ENCODE measurements around the gene AKNA. TPM values are rescaled to one million over a fixed set of nuclear protein-coding genes. Genes with fewer than 3 reads are reported as not detected.

The AKNA gene
- total RNA-seq, 1 donor from 2014 or later = 16.0 TPM

DNA sequence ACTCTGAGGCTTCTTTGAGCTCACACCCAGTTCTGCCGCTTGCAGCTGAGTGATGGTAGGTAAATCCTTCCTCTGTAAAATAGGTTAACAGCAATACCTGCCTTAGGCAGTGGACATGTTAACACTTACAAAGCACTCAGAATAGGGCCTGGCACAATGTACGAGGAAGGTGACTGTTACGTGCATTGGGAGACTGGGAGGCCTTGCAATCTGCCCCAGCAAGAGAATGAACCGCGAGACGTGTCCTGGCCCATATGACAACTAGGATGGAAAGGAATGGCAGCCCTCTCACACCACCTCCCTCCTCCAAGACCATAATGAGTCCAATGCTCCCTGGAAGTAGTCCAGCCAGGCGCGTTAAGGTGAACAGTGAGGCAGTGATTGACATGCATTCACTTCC is 23.1 kb upstream of the AKNA start:
- H3K4me3 Mint-ChIP-seq (ENCODE audit: unreplicated experiment) = no peak overlapping the region
- H3K4me2 ChIP-seq (ENCODE audit: low read length) = no peak overlapping the region
- DNase-seq (ENCODE audit: low read depth) (no peak), FAIRE-seq (no peak)
- no peaks in the 10 kb centered on the region for H3K36me3 ChIP-seq (ENCODE audit: insufficient read depth, low read length)
- H3K4me1 ChIP-seq (ENCODE audit: insufficient read depth, low read length) = peaks cover 10% of the 10 kb centered on the region
- H3K9me3 ChIP-seq (ENCODE audit: insufficient read depth, low read depth, low read length) = no peaks in the 10 kb centered on the region
- no peaks in the 10 kb centered on the region for H4K20me1 ChIP-seq (ENCODE audit: insufficient read depth, low read length)
- H3K9ac ChIP-seq (ENCODE audit: low read length) = no peak overlapping the region
- H3K4me3 ChIP-seq (ENCODE audit: insufficient read depth, low read depth, low read length) = no peak overlapping the region
- H3K79me2 ChIP-seq (ENCODE audit: insufficient read depth, low read length) = no peaks in the 10 kb centered on the region
- no peaks in the 10 kb centered on the region for H3K9me3 Mint-ChIP-seq (ENCODE audit: unreplicated experiment)
- H3K27ac Mint-ChIP-seq (ENCODE audit: unreplicated experiment) = no peak overlapping the region
- H2AFZ ChIP-seq (ENCODE audit: low read depth, low read length) = no peak overlapping the region
- peaks cover 22% of the 10 kb centered on the region for H3K4me1 Mint-ChIP-seq (ENCODE audit: low read depth, unreplicated experiment)
- peaks cover 7% of the 10 kb centered on the region for H3K27me3 ChIP-seq (ENCODE audit: insufficient read depth, low read length)
- H3K27me3 Mint-ChIP-seq (ENCODE audit: low read depth, unreplicated experiment) = peaks cover 9% of the 10 kb centered on the region
- H3K27ac ChIP-seq (ENCODE audit: low read depth, low read length) = no peak overlapping the region
- peaks cover 5% of the 10 kb centered on the region for H3K36me3 Mint-ChIP-seq (ENCODE audit: low read depth, unreplicated experiment)
- TF ChIP-seq EZH2 (IDR thresholded peaks at IDR 0.05; ENCODE audit: insufficient read depth, low read length) = no peak
- TF ChIP-seq, protein P1, sequence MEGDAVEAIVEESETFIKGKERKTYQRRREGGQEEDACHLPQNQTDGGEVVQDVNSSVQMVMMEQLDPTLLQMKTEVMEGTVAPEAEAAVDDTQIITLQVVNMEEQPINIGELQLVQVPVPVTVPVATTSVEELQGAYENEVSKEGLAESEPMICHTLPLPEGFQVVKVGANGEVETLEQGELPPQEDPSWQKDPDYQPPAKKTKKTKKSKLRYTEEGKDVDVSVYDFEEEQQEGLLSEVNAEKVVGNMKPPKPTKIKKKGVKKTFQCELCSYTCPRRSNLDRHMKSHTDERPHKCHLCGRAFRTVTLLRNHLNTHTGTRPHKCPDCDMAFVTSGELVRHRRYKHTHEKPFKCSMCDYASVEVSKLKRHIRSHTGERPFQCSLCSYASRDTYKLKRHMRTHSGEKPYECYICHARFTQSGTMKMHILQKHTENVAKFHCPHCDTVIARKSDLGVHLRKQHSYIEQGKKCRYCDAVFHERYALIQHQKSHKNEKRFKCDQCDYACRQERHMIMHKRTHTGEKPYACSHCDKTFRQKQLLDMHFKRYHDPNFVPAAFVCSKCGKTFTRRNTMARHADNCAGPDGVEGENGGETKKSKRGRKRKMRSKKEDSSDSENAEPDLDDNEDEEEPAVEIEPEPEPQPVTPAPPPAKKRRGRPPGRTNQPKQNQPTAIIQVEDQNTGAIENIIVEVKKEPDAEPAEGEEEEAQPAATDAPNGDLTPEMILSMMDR (IDR thresholded peaks at IDR 0.05; ENCODE audit: insufficient read depth, low read depth, low read length) = no peak

DNA sequence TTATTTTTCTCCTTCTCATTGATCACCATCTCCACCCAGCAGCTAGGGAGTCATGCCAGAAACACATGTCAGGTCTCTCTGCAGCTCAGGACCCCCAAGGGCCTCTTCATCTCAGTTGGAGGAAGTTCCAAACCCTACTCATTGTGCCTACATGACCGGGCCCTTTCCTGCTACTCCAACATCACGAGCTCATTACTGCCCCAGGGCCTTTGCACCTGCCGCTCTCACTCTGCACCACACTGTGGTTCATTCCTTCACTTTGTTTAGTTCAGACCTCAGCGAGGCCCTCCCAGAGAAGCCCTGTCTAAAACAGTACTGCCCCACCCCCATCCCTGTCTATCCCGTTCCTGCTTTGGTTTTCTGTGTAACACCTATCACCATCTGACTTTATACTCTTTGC is 22.1 kb upstream of the AKNA start:
- Mint-ChIP-seq H3K4me1 (ENCODE audit: low read depth, unreplicated experiment) (peaks cover 27% of the 10 kb centered on the region), H3K27me3 (ENCODE audit: low read depth, unreplicated experiment) (peaks cover 9% of the 10 kb centered on the region), H3K9me3 (ENCODE audit: unreplicated experiment) (no peaks in the 10 kb centered on the region), H3K36me3 (ENCODE audit: low read depth, unreplicated experiment) (peaks cover 5% of the 10 kb centered on the region), H3K4me3 (ENCODE audit: unreplicated experiment) (no peak overlapping the region), H3K27ac (ENCODE audit: unreplicated experiment) (no peak overlapping the region)
- FAIRE-seq = no peak
- Histone ChIP-seq H3K9me3 (ENCODE audit: insufficient read depth, low read depth, low read length) (no peaks in the 10 kb centered on the region), H3K27me3 (ENCODE audit: insufficient read depth, low read length) (peaks cover 7% of the 10 kb centered on the region), H3K79me2 (ENCODE audit: insufficient read depth, low read length) (no peaks in the 10 kb centered on the region), H2AFZ (ENCODE audit: low read depth, low read length) (no peak overlapping the region), H3K9ac (ENCODE audit: low read length) (no peak overlapping the region), H3K36me3 (ENCODE audit: insufficient read depth, low read length) (no peaks in the 10 kb centered on the region), H3K4me2 (ENCODE audit: low read length) (no peak overlapping the region), H4K20me1 (ENCODE audit: insufficient read depth, low read length) (no peaks in the 10 kb centered on the region), H3K4me3 (ENCODE audit: insufficient read depth, low read depth, low read length) (no peak overlapping the region), H3K27ac (ENCODE audit: low read depth, low read length) (no peak overlapping the region), H3K4me1 (ENCODE audit: insufficient read depth, low read length) (peaks cover 10% of the 10 kb centered on the region)
- no peak for DNase-seq (ENCODE audit: low read depth)
- TF ChIP-seq, protein P1 (IDR thresholded peaks at IDR 0.05; ENCODE audit: insufficient read depth, low read depth, low read length) = no peak
- TF ChIP-seq EZH2 (IDR thresholded peaks at IDR 0.05; ENCODE audit: insufficient read depth, low read length) = no peak

DNA sequence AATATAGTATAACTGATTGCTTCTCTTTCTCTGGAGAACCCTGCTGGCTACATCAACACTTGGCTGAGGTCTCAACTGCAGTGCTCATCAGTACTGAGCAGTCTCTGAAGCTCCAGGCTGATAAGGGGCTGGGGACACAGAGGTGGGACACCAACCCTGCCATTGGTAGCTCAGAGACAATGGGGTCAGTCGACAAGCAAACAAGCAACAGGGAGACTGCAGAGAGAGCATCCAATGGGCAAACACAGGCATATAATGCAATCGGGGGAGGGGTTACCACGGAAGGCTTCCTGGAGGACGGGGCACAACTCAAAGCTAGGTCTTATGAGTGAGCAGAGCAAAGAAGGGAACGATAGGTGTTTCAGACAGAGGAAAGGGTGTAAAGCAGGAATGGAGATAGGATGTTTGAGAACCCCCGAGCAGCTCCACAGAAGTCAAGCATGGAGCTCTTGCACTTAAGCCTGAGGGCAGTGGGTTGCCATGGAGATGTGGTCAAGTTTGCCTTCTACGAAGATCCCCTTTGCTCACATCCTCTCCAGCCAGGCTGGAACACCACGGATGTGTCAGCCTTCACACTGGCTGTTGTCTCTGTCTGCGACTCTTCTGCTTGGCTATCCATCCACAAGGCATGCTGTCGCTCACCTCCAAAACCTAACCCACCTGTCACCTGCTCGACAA is 21.5 kb upstream of the AKNA start:
- no peak for FAIRE-seq
- H3K36me3 Mint-ChIP-seq (ENCODE audit: low read depth, unreplicated experiment) = peaks cover 5% of the 10 kb centered on the region
- Histone ChIP-seq H3K4me3 (ENCODE audit: insufficient read depth, low read depth, low read length) (no peak overlapping the region), H2AFZ (ENCODE audit: low read depth, low read length) (no peak overlapping the region), H4K20me1 (ENCODE audit: insufficient read depth, low read length) (no peaks in the 10 kb centered on the region), H3K4me2 (ENCODE audit: low read length) (no peak overlapping the region), H3K27ac (ENCODE audit: low read depth, low read length) (no peak overlapping the region), H3K79me2 (ENCODE audit: insufficient read depth, low read length) (no peaks in the 10 kb centered on the region), H3K4me1 (ENCODE audit: insufficient read depth, low read length) (peaks cover 7% of the 10 kb centered on the region), H3K9me3 (ENCODE audit: insufficient read depth, low read depth, low read length) (no peaks in the 10 kb centered on the region), H3K9ac (ENCODE audit: low read length) (no peak overlapping the region), H3K36me3 (ENCODE audit: insufficient read depth, low read length) (no peaks in the 10 kb centered on the region), H3K27me3 (ENCODE audit: insufficient read depth, low read length) (peaks cover 7% of the 10 kb centered on the region)
- peak; percentile 32 for DNase-seq (ENCODE audit: low read depth)
- no peak overlapping the region for H3K4me3 Mint-ChIP-seq (ENCODE audit: unreplicated experiment)
- TF ChIP-seq, protein P1 (IDR thresholded peaks at IDR 0.05; ENCODE audit: insufficient read depth, low read depth, low read length) = no peak
- TF ChIP-seq EZH2 (IDR thresholded peaks at IDR 0.05; ENCODE audit: insufficient read depth, low read length) = no peak
- H3K27ac Mint-ChIP-seq (ENCODE audit: unreplicated experiment) = no peak overlapping the region
- peaks cover 9% of the 10 kb centered on the region for H3K27me3 Mint-ChIP-seq (ENCODE audit: low read depth, unreplicated experiment)
- H3K4me1 Mint-ChIP-seq (ENCODE audit: low read depth, unreplicated experiment) = peaks cover 32% of the 10 kb centered on the region
- H3K9me3 Mint-ChIP-seq (ENCODE audit: unreplicated experiment) = no peaks in the 10 kb centered on the region
